Sigmoid colon (tissue), 4 donors: Measurements from ENCODE around the gene NUP214.

Source experiments
- CTCF ChIP-seq, 4 experiments: fragments of 450-650 bp in 3 of 4; fragments of 200-600 bp in 1 of 4; IDR thresholded peaks; one replicate each; pipeline ENCODE4 v1.5.1; 2016 to 2019; ENCODE audit warnings: antibody characterized with exemption in 4 of 4, mild to moderate bottlenecking in 3 of 4, moderate library complexity in 2 of 4
- POLR2A ChIP-seq, 2 donors: fragments of 450-650 bp; IDR thresholded peaks; one replicate each; pipeline ENCODE4 v1.6.1; 2016; ENCODE audit warnings: antibody characterized with exemption in 2 of 2, mild to moderate bottlenecking in 2 of 2, moderate library complexity in 2 of 2
- POLR2AphosphoS5 ChIP-seq, 4 donors: sonication (generic); formaldehyde crosslinking; IDR thresholded peaks; one replicate each; pipeline ENCODE4 v1.6.1; 2017; ENCODE audit warnings: antibody characterized with exemption in 4 of 4

- TF ChIP-seq POLR2AphosphoS5 (IDR thresholded peaks at IDR 0.05) (peak in 1 of 4 donors; percentile 74), CTCF (IDR thresholded peaks at IDR 0.05) (no peak), POLR2A (IDR thresholded peaks at IDR 0.05) (no peak)
Observed at GRCh38 chr9:131277910-131278701, 152.7 kb downstream of the NUP214 start.
